ENCODE results near the gene TNFSF9. TPM values are rescaled to one million over a fixed set of nuclear protein-coding genes. Genes with fewer than 3 reads are reported as not detected.
"Not testable (repeated sequence)": the region's sequence is repeated elsewhere in the genome, so short reads cannot be mapped to it uniquely, and the experiment has no call there.

TNFSF9 gene
- total RNA-seq, 4 donors from 2014 or later = 6.3 to 21.6 (median 17.8) TPM

DNA sequence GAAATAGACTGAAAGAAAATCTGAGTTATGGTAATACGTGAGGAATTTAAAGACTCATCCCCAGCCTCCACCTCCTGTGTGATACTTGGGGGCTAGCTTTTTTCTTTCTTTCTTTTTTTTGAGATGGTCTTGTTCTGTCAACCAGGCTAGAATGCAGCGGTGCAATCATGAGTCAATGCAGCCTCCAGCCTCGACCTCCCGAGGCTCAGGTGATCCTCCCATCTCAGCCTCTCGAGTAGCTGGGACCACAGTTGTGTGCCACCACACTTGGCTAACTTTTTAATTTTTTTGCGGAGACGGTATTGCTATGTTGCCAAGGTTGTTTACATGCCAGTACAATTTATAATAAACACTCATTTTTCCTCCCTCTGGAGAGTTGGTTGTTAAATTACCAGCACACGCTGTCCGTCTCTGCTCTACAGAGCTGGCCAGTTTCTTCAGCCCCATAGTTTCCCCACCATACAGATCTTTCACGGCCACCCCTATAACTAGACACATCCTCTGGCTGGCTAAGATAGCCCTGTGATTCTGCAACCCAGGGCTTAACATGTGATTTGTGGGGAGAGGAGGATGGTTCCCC lies 4.8 kb downstream of the TNFSF9 start:
- Histone ChIP-seq H3K27ac (no peak overlapping the region), H3K4me3 (no peak overlapping the region), H3K9me3 (no peaks in the 10 kb centered on the region), H3K27me3 (peaks cover 0 to 40% (median 0%) of the 10 kb centered on the region in 4 donors), H3K36me3 (peaks cover 0 to 19% (median 0%) of the 10 kb centered on the region in 3 donors), H3K4me1 (peaks cover 12 to 55% (median 18%) of the 10 kb centered on the region in 3 donors)
- intact Hi-C loops (cut with DNase I) = no loop called here
- no peak for DNase-seq
- no peak for TF ChIP-seq POLR2A (IDR thresholded peaks at IDR 0.05)
- TF ChIP-seq, protein P1, sequence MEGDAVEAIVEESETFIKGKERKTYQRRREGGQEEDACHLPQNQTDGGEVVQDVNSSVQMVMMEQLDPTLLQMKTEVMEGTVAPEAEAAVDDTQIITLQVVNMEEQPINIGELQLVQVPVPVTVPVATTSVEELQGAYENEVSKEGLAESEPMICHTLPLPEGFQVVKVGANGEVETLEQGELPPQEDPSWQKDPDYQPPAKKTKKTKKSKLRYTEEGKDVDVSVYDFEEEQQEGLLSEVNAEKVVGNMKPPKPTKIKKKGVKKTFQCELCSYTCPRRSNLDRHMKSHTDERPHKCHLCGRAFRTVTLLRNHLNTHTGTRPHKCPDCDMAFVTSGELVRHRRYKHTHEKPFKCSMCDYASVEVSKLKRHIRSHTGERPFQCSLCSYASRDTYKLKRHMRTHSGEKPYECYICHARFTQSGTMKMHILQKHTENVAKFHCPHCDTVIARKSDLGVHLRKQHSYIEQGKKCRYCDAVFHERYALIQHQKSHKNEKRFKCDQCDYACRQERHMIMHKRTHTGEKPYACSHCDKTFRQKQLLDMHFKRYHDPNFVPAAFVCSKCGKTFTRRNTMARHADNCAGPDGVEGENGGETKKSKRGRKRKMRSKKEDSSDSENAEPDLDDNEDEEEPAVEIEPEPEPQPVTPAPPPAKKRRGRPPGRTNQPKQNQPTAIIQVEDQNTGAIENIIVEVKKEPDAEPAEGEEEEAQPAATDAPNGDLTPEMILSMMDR (IDR thresholded peaks at IDR 0.05) = no peak
- 92 to 93% methylated on average over 10 of the region's 10 CpGs for WGBS, 2 donors

DNA sequence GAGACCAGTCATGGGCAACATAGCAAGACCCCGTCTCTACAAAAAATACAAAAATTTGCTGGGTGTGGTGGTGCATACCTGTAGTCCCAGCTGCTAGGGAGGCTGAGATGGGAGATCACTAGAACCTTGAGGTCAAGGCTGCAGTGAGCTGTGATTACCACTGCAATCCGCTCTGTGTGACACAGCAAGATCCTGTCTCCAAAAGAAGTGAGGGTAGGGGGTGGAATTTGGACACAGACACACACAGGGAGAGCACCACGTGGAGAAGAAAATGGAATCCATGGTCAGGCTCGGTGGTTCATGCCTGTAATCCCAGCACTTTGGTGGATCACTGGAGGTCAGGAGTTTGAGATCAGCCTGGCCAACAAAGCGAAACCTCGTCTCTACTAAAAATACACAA lies 8.7 kb downstream of the TNFSF9 start:
- DNase-seq = no peak
- WGBS, 2 donors = 82 to 90% methylated on average over 4 to 6 of the region's 6 CpGs
- intact Hi-C loops (cut with DNase I) = no loop called here

DNA sequence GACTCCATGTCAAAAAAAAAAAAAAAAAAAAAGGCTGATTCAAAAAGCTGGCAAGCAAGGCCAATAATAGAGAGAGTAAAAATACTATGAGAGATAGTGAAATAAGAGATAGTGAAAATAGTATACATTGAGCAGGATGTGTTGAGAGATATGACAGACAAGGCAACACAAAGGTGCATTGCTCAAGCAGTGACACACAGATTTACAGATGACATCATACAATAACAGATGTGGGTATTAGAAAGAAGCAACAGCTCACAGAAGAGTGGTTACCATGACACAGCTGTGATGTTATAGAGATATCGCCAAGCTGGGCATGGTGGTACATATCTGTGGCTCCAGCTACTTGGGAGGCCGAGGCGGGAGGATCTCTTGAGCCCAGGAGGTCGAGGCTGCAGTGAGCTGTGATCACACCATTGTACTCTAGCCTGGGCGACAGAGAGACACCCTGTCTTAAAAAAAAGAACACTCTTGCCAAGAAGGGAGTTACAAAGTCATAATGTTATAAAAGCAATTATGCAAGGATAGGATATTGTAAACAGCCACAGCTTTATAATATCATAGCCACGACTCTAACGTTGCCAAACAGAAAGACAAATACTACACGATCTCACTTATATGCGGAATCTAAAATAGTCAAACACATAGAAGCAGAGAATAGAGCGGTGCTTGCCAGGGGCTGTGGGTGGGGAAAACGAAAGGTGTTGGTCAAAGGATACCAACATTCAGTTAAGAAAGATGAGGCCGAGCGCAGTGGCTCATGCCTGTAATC lies 10.3 kb downstream of the TNFSF9 start:
- TF ChIP-seq, protein P1 (IDR thresholded peaks at IDR 0.05) = no peak
- TF ChIP-seq POLR2A (IDR thresholded peaks at IDR 0.05) = no peak
- no peaks in the 10 kb centered on the region for H3K9me3 ChIP-seq
- DNase-seq = no peak
- intact Hi-C loops (cut with DNase I) = no loop called here
- WGBS, 2 donors = 51 to 62% methylated on average over 13 of the region's 13 CpGs
- no peak overlapping the region for H3K4me3 ChIP-seq
- peaks cover 0 to 20% (median 5%) of the 10 kb centered on the region in 3 donors for H3K4me1 ChIP-seq
- peaks cover 0 to 4% (median 0%) of the 10 kb centered on the region in 3 donors for H3K36me3 ChIP-seq
- no peak overlapping the region for H3K27ac ChIP-seq
- no peaks in the 10 kb centered on the region for H3K27me3 ChIP-seq

More for the DNA sequence above, 8.7 kb downstream of the TNFSF9 start:
- Histone ChIP-seq H3K4me3 (no peak overlapping the region), H3K36me3 (peaks cover 0 to 19% (median 0%) of the 10 kb centered on the region in 3 donors), H3K27me3 (peaks cover 0 to 5% (median 0%) of the 10 kb centered on the region in 4 donors), H3K27ac (no peak overlapping the region), H3K9me3 (no peaks in the 10 kb centered on the region), H3K4me1 (peaks cover 0 to 24% (median 5%) of the 10 kb centered on the region in 3 donors)
- TF ChIP-seq, protein P1 (IDR thresholded peaks at IDR 0.05) = no peak
- no peak for TF ChIP-seq POLR2A (IDR thresholded peaks at IDR 0.05)

DNA sequence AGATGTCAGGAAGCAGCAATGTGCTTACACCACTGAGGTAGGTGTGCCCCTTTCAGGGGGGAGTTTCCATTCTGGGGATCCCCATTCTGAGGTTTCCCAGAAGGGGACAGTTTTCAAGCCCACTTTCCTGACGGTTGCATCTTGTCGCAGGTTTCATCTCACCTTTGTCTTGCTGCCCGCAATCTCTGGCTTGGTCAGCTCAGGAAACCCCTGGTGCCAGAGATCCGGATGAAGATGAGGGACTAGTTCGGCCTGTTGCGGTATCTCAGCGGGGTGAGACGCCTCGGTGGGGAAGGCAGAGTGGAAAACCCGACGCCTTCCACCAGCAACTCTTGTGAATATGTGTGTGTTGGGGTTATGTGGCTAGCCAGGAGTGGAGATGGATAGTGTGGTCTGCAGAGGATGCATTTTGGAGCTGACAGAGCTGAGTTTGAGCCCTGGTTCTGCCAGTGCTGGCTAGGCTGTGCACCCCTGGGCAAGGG lies 13.1 kb downstream of the TNFSF9 start:
- H3K27ac ChIP-seq = no peak overlapping the region
- no peaks in the 10 kb centered on the region for H3K4me1 ChIP-seq
- no peaks in the 10 kb centered on the region for H3K36me3 ChIP-seq
- DNase-seq = no peak
- intact Hi-C loops (cut with DNase I) = no loop called here
- TF ChIP-seq, protein P1 (IDR thresholded peaks at IDR 0.05) = no peak
- no peak for TF ChIP-seq POLR2A (IDR thresholded peaks at IDR 0.05)
- 69 to 80% methylated on average over 5 to 11 of the region's 11 CpGs for WGBS, 2 donors
- H3K27me3 ChIP-seq = no peaks in the 10 kb centered on the region
- no peaks in the 10 kb centered on the region for H3K9me3 ChIP-seq
- H3K4me3 ChIP-seq = no peak overlapping the region

DNA sequence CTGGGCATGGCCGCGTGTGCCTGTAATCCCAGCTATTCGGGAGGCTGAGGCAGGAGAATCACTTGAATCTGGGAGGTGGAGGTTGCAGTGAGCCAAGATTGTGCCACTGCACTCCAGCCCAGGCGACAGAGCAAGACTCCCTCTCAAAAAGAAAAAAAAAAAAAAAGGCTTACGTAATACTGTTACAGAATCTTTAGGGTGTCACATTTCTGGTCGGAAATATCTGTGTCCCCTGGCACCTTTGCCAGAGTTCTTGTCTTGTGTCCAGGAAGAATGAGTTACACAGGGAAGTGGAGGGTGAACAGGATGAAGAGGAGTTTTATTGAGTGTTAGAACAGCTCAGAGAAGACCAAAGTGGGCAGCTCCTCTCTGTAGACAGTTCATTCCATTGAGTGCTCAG lies 19.9 kb downstream of the TNFSF9 start:
- WGBS, 2 donors = 70 to 71% methylated on average over 6 of the region's 6 CpGs
- H3K9me3 ChIP-seq; DNase-seq; H3K27ac ChIP-seq; H3K4me3 ChIP-seq; H3K36me3 ChIP-seq; intact Hi-C loops (cut with DNase I): not testable (repeated sequence)
- Histone ChIP-seq H3K27me3 (peaks cover 0 to 10% (median 0%) of the 10 kb centered on the region in 4 donors), H3K4me1 (peaks cover 0 to 11% (median 0%) of the 10 kb centered on the region in 3 donors)

All from esophagus squamous epithelium (tissue), 5 donors.